ENCODE data around the gene PACRG.

PACRG gene

DNA sequence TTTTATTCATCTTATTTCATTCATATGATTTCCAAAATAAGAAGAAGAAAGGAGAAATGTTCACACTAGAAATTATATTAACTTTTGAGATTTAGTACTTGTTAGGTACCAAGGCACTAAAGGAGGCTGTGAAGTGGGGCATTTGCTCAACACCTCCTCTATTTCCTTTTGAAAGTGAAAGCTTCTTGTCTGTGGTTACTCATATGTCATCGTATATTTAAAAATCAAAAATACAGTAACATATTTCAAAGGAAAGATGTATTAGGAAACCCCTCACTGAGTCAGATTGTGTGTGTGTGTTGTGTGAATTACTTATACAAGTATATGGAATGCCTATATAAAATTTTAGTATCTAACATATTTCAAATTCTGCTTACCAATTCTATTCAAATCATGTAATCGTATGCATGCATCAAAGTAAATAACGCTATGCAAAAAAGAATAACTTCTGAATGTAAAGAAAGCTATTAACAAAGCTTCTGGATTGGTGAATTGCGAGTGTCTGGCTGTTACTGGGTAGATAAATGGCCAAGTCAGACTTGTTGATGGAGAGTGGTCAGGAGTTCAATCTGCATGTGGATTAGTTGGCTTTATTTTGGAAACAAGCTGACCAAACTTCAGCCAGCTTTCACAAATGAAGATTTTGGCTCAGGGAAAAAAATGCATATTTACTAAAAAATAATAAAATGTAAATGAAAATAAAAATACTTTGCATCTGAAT is 70.9 kb downstream of the PACRG start:
- DNase-seq: no peak

DNA sequence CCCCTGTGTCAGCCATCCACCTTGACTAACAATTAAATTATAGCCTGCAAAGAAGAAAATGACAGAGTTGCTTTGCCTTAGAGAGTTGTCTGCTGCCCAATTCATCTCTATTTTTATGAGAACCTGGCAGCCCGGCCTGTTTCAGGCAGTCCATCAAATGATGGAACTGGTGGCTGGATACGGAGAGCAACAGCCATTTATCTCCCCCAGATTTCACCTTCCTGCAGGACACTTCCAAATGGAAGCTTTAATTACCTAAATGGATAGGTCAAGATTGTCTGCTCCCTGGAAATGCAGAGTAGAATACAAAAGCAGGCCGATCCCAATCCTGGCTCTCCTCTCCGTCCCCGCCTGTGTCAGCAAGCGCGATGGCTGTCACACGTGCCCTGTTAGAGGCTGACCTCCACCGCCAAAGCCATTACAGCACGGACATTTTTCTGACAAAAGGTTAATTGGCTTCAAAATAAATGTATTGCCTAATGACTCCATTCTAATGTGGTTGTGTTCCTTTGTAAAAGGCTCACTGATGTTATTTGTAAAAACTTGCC is 86.7 kb downstream of the PACRG start:
- no peak for DNase-seq

DNA sequence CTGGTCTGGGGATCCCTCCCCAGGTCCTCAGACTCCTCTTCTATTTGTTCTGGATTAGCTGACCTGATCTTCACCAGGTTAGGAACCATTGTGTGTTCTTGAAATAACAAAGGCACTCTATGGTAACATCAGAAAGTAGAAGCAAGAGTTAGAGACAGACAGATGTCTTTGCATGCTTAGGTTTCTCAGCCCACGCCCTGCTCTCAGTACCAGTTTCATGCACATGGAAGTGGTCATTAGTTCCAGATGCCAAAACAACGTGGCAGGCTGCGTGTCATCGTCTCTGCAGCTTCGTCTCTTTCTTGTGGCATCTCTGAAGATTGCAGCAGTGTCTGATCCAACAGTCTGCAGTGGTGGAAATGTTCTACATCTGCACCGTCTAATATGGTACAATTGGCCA is 89.4 kb downstream of the PACRG start:
- DNase-seq: no peak

DNA sequence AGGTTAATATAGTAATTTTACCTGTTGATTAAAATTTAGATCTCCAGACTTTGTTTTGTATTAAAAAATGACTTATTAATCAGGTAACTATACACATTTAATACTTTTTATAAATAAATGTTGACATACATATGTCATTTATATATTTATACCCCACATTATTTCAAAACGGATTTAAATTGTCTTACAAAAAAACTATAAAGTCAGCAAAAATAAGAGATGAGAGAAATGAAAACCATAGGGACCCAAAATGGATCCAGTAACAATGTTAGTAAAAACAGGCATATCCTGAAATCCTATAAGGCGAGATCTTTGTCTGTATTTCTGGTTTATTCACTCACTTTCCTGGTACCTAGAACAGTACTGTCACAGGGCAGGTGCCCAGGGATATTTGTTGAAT is 91.5 kb downstream of the PACRG start:
- DNase-seq: no peak

DNA sequence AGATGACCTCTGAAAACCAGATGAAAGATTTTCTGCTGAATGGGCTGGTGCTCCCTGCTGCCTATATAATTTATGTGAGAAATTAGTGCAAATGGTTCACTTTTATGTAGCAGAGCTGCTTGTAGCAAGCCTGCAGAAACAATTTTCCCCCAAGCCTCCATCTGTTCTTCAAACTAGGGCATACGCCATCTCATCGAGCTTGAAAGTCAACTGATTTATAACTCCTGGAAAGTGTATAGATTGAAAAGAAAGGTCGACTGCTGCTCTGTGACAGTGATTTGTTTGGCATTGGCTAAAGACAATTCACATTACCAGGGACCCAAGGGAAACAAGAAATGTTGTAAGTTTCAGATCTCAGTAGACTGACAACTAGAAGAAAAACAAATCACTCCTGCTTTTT is 93.3 kb downstream of the PACRG start:
- no peak for DNase-seq

DNA sequence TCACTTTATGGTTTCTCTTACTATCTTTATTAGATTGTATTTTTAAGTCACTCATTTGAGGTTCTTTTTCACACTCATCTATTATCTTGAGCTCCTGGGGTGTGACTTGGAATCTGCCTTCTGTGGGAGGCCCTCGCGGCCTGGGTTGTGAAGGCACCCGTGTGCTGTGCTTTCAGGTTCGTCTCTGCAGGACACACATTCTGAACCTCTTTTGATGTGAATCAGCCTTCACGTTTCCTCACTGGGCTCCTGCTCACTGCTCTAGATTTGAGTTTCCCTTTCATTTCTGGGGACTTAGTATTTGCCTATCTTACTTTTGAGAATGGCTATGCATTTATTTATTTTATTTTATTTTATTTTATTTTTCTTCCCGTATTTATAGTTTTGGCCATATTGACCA is 97.8 kb downstream of the PACRG start:
- no peak for DNase-seq

DNA sequence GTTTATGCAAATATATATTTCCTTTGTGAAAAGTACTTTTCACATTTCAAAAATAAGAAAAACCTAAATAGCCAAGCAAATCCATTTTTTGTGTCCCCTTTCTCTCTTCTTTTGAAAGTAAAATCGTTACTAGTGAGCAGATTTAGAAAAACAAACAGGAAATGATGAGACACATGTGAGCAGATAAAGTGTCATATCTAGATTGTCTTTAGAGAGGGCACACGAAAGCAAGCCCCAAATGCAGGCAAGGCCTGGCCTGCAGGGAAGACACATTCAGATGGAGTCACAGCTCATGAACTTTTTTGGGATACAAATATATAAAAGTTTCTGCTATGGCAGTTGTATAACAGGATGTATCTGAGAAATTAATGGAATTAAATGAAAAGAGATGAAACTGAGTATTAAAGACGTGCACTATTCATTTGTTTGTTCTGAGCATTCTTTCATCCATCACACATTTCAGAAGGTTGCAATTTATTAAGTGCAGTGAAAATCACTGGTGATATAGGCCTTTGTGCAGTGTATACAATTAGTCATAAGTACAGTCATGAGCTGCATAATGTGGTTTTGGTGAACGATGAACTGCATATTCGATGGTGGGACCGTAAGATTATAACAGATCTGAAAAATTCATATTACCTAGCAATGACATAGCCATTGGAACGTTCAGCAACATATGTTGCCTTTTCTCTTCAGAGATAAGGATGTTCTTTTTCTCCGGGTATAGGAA is 101.4 kb downstream of the PACRG start:
- no peak for DNase-seq

DNA sequence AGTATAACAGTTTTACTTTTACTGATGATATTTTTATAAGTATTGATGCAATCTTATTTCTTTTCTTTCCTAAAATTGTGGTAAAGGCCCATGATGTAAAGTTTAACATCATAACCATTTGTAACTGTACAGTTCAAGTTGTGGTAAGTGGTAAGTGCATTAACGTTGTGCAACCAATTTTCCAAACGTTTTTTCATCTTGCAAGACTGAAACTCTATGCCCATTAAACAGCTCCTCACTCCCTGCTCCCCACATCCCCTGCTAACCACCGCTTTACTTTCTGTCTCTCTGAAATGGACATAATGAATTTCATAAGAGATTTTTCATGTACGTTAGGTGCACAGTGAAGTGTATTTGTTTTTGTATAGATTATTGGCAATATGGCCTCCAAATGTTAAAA is 106.0 kb downstream of the PACRG start:
- no peak for DNase-seq

DNA sequence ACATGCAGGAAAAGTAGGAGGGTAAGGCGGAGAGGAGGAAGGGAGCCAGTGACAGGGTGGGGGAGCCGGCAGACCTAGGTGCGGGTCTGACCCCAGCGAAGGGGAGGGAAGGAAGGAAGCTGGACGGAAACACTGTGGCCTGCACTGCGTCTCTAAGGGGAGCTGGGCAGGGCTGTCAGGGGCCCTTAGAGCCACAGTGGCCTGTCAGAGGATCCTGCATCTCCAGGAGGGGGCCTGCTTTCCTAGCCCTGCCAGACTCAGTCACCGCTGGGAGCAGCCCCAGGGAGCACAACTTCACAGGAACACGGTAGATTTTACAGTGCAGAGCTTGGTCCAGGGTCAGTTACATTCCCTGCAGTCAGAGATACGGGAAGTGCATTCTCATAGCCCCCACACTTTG is 118.2 kb downstream of the PACRG start:
- DNase-seq: no peak

DNA sequence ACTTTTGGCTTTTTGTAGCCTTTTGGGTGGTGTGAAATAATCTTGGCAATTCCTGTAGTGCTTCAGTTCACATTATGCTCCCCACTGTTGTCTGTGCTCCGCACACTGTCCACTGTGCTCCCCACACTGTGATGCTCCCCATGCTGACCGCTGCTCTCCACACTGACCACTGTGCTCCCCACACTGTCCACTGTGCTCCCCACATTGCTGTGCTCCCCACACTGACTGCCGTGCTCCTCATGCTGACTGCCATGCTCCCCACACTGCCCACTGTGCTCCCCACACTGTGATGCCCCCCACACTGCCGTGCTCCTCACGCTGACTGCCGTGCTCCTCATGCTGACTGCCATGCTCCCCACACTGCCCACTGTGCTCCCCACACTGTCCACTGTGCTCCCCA is 118.9 kb downstream of the PACRG start:
- DNase-seq: no peak

DNA sequence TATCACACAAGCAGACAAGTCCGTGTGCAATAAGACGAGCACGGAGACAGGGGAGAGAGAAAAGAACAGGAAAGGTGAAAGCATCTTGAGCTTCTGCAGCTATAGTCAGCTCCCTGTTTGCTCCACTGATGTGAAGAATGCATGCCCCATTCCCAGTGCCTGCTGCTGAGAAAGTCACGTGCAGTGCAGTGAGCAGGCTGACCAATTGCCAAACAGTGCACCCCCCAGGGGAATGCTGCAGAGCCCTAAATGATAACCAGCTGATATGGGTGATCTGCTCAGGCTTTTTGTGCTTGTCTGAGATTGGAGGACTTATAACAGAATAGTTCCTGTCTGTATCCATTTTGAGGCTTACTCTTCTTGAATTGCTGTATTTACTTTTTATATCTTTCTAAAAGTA is 121.5 kb downstream of the PACRG start:
- no peak for DNase-seq

DNA sequence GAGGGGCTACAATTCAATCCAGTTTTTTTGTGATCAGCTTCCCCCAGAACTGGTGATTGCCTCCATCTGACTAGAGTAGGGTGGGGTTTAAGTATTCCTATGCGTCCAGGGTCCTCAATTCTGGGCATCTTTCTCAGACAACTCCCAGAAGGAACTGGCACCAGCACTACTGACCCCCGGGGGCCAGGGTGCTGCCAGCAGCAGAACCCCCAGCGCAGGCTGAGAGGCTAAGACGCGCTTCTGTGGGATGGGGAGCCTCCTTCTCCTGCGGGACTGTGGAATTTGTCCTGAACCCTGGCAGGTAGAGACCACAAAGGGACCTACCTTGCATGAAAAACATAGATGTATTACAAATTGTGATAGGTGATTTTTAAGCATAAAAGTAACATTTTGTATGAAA is 124.4 kb downstream of the PACRG start:
- DNase-seq: no peak

DNA sequence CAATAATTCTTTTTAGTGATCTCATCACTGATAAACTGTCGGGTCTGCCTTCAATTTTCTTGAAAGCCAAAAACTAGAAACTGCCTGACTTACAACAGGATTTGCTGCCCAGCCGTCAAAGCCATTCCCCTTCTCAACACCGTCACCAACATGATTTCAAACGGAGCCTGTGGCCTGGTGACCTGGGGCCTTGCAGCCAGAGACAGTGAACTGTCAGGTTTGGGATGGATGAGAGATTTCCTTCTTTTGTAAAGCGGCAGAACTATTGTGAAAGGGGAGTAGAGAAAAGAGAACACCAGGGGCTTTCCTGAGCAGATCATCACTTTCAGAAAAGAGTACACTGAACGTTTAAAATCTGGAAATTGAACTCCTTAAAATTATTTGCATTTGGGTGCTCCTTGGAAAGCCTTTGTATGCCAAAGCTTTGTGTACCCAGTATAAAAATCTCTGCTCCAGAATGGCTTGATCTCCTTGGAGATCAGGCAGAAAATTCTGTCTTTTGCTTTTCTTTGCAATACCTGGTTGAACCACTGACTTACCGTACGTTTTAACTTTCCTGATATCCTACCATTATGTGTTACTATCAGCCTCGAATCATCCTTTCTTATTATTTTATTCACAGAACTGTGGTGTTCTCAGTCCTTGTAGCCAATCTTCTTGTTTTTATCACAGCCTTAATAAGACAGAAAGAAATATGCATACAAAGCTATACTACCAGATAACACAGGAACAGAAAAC is 125.2 kb downstream of the PACRG start:
- DNase-seq: no peak

DNA sequence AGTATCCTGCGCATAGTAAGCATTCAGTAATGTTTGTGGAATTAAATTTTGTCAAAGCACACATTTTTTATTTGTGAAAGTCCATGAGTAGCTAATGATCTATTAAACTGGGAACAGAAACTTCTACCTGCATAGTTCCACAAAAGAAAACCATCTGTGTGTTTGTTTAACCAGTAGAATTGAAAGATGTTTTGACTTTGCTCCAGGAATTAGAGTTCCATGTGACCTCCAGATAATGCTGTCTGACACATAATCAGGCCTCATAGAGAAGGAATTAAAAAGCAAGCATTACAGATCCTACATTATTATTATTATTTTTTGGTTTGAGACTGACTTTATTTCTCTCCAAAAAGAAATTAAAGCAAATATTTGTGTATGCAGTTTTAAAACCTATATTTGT is 126.5 kb downstream of the PACRG start:
- DNase-seq: no peak

DNA sequence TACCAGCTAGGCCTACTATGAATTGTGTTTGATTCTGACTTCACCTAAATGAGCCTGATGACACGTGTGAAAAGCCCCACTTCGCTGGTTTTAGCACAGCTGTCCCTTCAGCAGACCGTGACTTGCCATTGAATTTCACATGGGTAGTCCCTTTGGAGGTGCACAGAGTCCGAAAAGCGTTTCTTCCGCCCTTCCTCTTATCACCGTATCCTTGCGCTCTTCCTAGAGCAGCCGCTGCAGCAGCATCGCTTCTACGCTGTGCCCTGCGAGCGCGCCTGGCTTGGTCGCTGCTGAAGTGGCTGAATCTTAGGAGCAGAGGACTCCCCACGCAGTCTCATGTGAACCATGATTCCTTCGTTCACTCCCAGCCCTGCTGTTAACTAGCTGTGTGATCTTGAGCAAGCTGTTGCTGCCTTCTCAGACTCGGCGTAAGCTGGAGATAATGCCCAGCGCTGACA is 127.0 kb downstream of the PACRG start:
- DNase-seq: no peak

DNA sequence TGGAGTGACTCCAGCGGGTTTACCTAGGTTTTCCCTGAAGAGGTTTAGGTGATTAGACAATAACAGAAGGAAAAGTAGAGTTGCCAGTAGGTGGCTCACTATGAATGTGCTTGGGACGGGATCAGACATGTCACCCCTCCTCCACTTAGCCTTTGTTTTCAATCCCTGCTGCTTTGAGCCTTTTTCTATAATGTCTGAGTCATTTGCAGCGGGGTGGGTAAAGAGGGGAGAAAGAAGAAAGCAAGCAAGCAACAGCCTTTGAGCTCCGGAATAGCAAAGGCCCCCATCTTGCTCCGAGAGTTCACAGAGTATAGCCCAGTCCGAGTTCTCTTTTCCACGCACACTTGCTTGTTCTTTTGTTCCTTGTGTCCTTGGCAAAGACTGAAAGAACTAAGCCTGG is 129.1 kb downstream of the PACRG start:
- DNase-seq: no peak

DNA sequence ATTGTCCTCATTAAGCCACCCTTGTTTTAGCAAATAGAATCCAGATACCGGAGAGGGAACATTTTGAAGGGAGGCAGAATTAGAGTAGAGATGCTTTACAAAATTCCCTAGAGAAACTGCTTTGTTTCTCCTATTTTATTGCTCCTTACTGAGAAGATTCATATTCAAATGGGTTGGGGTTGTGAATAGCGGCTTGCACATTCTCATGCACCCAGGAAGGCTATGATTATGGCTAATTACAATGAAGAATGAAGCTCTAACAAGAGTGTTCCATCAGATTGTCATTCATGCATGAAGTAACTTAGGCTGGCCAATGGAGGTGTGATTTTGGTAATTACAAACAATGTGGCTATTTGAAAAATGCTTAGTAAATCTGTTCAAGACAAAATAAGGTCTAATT is 129.6 kb downstream of the PACRG start:
- no peak for DNase-seq

DNA sequence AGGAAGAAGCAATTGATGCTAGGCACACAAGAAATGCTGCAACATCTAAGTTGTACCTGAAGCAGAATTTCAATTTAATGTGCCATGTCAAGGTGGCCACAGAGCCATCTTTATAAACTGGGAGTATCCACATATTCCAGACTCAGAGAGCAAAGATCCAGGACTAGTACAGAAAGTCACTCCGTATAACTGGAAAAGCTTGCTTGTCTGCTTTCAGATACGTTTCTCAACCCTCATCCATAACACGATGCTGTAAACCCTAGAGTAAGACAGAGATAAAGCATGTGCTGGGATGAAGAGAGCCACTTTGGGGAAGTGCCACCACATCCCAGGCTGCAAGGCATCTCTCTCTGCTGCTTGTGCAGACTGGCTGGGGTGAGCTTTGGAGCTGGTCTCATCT is 134.7 kb downstream of the PACRG start:
- no peak for DNase-seq

DNA sequence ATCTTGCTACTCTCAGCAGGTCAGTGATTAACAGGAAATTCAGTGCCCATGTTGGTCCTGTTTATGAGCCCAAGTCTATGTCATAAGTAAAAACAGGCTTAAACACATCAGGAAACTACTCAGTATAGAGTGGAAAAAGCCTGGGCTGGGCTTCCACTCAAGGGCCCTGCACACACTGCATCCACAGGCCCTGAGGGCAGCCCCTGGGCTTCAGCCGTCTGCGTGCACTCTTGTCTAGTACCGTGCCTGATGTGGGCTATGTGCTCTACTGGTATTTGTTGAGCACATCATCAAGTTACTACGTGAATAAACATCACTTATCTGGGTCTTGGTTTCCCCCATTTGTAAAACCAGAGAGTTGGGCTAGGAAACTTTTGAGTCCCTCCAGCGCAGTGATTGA is 135.2 kb downstream of the PACRG start:
- no peak for DNase-seq

DNA sequence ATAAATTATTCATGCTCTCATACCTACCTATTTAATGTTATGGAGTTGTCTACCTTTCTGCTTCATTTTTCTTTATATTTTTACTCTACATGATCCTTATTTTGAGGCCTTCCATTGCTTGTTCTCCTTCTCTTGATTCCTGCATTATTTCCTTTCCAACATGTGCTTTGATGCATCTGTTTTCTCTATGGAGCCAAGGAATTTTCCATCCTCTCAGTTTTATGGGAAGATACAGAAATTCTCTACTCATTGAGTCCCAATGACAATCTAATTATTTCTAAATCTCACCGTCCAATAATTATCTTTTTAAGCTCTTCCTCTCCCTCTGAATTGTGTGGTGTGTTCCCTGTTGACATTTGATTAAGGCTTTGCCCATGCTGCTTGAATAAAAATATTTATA is 136.0 kb downstream of the PACRG start:
- DNase-seq: no peak

DNA sequence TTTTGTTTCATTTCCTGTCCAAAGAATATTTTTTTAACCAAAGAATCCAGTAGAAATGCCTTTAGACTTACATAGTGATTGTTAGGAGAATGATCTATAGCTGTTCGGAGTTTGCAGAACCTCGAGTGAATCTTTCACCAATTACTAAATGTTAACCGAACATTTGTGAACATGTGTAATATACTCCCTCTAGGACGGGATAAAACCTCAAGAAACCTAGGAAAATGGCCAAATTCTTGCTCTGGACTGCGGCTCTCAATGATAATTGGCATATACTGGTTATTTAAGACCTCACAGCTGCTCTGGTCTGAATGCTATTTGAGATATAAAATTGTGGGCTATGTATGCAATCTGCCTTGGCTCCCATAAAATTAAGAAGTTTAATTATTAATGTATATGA is 137.1 kb downstream of the PACRG start:
- no peak for DNase-seq

DNA sequence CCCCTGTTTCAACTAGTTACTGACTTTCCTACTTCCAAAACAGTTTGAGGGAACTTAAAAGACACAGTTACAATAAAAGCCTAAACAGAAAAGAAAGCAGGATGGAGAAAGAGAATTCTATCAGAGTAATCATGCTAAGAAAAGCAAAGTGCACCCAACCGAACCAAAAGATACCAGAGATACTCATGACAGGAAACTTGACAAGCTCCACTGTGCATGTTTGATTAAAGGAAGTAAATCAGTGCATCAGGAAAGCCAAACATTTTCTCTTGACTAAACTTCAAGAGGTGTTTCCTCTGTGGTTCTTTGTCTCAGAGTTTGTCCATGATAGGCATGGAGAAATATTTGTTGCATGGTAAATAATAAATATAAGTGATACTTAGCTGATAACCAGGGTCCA is 138.9 kb downstream of the PACRG start:
- DNase-seq: no peak

DNA sequence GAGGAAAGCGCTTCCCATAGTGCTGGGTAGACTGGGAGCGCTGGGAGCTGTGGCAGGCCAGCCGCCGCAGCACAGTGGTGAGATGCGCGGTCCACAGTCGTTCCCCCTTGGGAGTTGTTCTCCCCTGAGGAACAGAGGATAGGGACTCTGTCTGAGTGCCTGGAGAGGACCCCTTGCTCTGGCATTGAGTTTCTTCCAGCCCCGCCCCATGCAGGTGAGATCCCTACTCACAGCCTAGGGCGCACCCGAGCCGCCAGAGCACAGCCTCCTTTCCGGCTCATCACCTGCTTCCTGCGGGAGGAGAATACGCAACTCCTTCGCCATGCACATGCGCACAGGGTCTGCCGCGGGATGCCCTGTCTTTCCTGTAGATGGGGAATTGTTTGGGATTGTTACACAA is 140.6 kb downstream of the PACRG start:
- DNase-seq: no peak

DNA sequence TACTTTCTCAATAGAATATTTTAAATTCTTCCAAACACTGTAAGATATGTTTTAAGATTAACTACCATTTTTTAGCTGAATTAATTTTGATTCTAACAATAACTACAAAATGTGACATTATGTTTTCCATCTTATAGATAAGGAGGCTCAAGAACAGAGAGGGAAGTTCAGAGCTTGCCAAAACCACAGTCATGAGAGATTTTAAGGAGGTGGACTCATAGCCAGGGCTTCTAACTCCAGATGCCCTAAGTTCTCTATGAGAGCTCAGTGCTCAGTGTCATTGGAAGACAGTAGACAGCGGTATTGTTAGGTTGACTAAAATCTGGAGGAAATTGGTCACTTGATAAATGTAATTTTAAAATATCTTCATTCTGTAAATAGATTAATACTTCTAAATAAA is 144.2 kb downstream of the PACRG start:
- DNase-seq: no peak

All from activated gamma-delta T cell (primary cell).